ENCODE data around the gene NPW. TPM values are rescaled to one million over a fixed set of nuclear protein-coding genes. Genes with fewer than 3 reads are reported as not detected.

Gene NPW
- total RNA-seq, 4 donors from 2014 or later = not detected

- peak overlapping the region; percentile 14 to 77 (median 76) for H3K27ac ChIP-seq
- H3K27me3 ChIP-seq = peaks cover 9 to 10% (median 9%) of the 10 kb centered on the region in 3 donors
- H3K36me3 ChIP-seq = no peaks in the 10 kb centered on the region
- H3K4me1 ChIP-seq = peaks cover 0 to 10% of the 10 kb centered on the region in 2 donors
- H3K4me3 ChIP-seq = peak overlapping the region; percentile 34 to 62 (median 58)
- ATAC-seq (no peak), DNase-seq (no peak)
- TF ChIP-seq, protein P1, sequence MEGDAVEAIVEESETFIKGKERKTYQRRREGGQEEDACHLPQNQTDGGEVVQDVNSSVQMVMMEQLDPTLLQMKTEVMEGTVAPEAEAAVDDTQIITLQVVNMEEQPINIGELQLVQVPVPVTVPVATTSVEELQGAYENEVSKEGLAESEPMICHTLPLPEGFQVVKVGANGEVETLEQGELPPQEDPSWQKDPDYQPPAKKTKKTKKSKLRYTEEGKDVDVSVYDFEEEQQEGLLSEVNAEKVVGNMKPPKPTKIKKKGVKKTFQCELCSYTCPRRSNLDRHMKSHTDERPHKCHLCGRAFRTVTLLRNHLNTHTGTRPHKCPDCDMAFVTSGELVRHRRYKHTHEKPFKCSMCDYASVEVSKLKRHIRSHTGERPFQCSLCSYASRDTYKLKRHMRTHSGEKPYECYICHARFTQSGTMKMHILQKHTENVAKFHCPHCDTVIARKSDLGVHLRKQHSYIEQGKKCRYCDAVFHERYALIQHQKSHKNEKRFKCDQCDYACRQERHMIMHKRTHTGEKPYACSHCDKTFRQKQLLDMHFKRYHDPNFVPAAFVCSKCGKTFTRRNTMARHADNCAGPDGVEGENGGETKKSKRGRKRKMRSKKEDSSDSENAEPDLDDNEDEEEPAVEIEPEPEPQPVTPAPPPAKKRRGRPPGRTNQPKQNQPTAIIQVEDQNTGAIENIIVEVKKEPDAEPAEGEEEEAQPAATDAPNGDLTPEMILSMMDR (IDR thresholded peaks at IDR 0.05 in 4 of 5, conservative IDR thresholded peaks at IDR 0.05 in 1 of 5) = no peak
- TF ChIP-seq POLR2A (IDR thresholded peaks at IDR 0.05) = no peak
- in situ Hi-C loops (cut with MboI; ENCODE audit: low sequenced_read_pairs in 4 of 4) = no loop called here
- H3K9me3 ChIP-seq = no peaks in the 10 kb centered on the region
- intact Hi-C loops (cut with DNase I; ENCODE audit: low total_unique reads) = no loop called here
Measured at GRCh38 chr16:2025878-2026460, 6.4 kb downstream of the NPW start.

DNA sequence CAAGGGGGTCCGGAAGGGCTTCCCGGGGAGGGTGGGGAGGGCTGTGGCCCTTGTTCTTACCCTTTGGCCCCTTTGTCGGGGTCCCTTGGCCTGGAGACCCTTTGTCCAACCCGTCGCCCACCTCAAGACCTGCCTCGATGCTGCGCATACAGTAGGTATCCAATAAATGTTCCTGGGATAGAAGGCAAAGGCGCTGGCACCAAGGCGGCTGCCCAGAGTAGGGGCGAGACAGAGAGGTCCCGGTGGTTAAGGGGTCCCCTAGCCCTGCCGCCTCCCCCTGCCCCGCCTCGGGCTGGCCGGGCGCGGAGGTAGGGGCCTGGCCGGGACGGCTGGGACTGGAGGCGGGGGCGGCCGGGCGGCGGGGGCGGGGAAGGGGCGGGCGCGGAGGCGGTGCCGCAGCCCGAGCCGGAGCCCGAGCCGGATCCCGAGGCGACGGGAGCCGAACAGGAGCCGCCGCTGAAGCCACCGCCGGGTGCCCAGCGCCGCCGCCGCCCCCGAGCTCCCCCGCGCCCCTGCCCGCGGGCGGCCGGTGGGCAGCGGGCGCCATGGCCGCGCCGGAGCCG lies 7.0 kb downstream of the NPW start, which contains the start of gene NHERF2:
Gene NHERF2, plus strand, starts transcription at position 442 of the 563 bp plus-strand sequence. Its CDS starts 104 bp downstream, at position 546.
- H3K27ac ChIP-seq = peak within 1 kb of the TSS; percentile 14 to 77 (median 76)
- no peak for DNase-seq
- in situ Hi-C loops (cut with MboI; ENCODE audit: low sequenced_read_pairs in 4 of 4) = no loop called here
- no peaks in the 10 kb centered on the region for H3K36me3 ChIP-seq
- peak; percentile 36 to 42 for ATAC-seq
- H3K4me3 ChIP-seq = peak within 1 kb of the TSS; percentile 50 to 76 (median 65)
- TF ChIP-seq POLR2A (IDR thresholded peaks at IDR 0.05) = no peak
- TF ChIP-seq, protein P1 (IDR thresholded peaks at IDR 0.05 in 4 of 5, conservative IDR thresholded peaks at IDR 0.05 in 1 of 5) = no peak
- H3K9me3 ChIP-seq = no peaks in the 10 kb centered on the region
- H3K27me3 ChIP-seq = peaks cover 3 to 5% (median 4%) of the 10 kb centered on the region in 3 donors
- intact Hi-C loops (cut with DNase I; ENCODE audit: low total_unique reads) = no loop called here
- peaks cover 0 to 10% of the 10 kb centered on the region in 2 donors for H3K4me1 ChIP-seq

- TF ChIP-seq POLR2A (IDR thresholded peaks at IDR 0.05) = no peak
- TF ChIP-seq, protein P1 (IDR thresholded peaks at IDR 0.05 in 4 of 5, conservative IDR thresholded peaks at IDR 0.05 in 1 of 5) = no peak
- intact Hi-C loops (cut with DNase I; ENCODE audit: low total_unique reads) (no loop called here), in situ Hi-C loops (cut with MboI; ENCODE audit: low sequenced_read_pairs in 4 of 4) (no loop called here)
- no peak for ATAC-seq
- peaks cover 0 to 14% of the 10 kb centered on the region in 2 donors for H3K4me1 ChIP-seq
- peak overlapping the region in 3 of 4 donors; percentile 68 to 76 (median 72) for H3K27ac ChIP-seq
- DNase-seq = no peak
- no peaks in the 10 kb centered on the region for H3K36me3 ChIP-seq
- peak overlapping the region; percentile 50 to 76 (median 65) for H3K4me3 ChIP-seq
- no peaks in the 10 kb centered on the region for H3K9me3 ChIP-seq
- no peaks in the 10 kb centered on the region for H3K27me3 ChIP-seq
Measured at GRCh38 chr16:2027024-2028010, 7.7 kb downstream of the NPW start.

DNA sequence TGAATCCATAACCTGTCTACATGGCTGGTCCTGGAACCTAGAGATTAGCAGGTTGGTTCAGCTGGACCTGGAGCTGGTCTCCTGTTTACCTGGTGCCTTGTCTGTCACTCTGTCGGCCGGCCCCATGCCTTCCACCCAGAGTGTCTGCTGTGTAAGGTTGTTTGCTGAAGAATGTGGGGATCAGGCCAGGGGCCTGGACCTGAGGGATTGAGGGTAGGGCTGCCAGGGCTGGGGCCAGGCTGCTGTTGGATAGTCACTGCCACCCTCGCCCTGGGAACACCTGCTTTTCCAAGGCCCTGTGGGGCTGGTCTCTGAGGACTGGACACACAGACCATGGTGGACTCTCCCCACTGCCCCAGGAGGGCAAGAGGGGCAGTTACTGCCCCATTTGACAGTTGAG lies 8.6 kb downstream of the NPW start:
- Histone ChIP-seq H3K4me1 (peaks cover 0 to 18% of the 10 kb centered on the region in 2 donors), H3K36me3 (no peaks in the 10 kb centered on the region), H3K9me3 (no peaks in the 10 kb centered on the region), H3K4me3 (peak overlapping the region; percentile 50 to 76 (median 65)), H3K27ac (peak overlapping the region in 3 of 4 donors; percentile 39 to 68 (median 49)), H3K27me3 (no peaks in the 10 kb centered on the region)
- intact Hi-C loops (cut with DNase I; ENCODE audit: low total_unique reads) = no loop called here
- ATAC-seq (no peak), DNase-seq (no peak)
- in situ Hi-C loops (cut with MboI; ENCODE audit: low sequenced_read_pairs in 4 of 4) = no loop called here
- TF ChIP-seq, protein P1 (IDR thresholded peaks at IDR 0.05 in 4 of 5, conservative IDR thresholded peaks at IDR 0.05 in 1 of 5) = no peak
- TF ChIP-seq POLR2A (IDR thresholded peaks at IDR 0.05) = no peak

Measured in gastrocnemius medialis (tissue), 4 donors.